Smooth muscle cell (in vitro differentiated cells): ENCODE measurements around the gene NAA10. TPM values are rescaled to one million over a fixed set of nuclear protein-coding genes. Genes with fewer than 3 reads are reported as not detected.

Experiments used
- DNase-seq: peaks from one replicate; lab custom pipeline; 2025; ENCODE audit not compliant: unreplicated experiment; lab: John Stamatoyannopoulos, UW
- H2AFZ ChIP-seq: fragments of 200-600 bp; sonication (generic); 2 replicates; pipeline ENCODE4 v1.6.0; 2016; ENCODE audit warnings: antibody characterized with exemption, low read depth, mild to moderate bottlenecking
- H3F3A ChIP-seq: fragments of 200-600 bp; sonication (generic); 2 replicates; pipeline ENCODE4 v1.6.0; 2017; ENCODE audit warnings: antibody characterized with exemption, low read depth
- H3K27ac ChIP-seq: fragments of 200-600 bp; sonication (generic); 2 replicates; pipeline ENCODE4 v1.5.1; 2016; ENCODE audit warnings: low read depth, mild to moderate bottlenecking
- H3K27me3 ChIP-seq: fragments of 200-600 bp; sonication (generic); 2 replicates; pipeline ENCODE4 v1.6.1; 2016; ENCODE audit warnings: low read depth, mild to moderate bottlenecking
- H3K36me3 ChIP-seq: fragments of 200-600 bp; sonication (generic); 2 replicates; pipeline ENCODE4 v1.5.1; 2016; ENCODE audit warnings: low read depth
- H3K4me1 ChIP-seq: fragments of 200-600 bp; sonication (generic); 2 replicates; pipeline ENCODE4 v1.5.1; 2016; ENCODE audit warnings: low read depth
- H3K4me2 ChIP-seq: fragments of 200-600 bp; sonication (generic); 2 replicates; pipeline ENCODE4 v1.6.0; 2016; ENCODE audit warnings: mild to moderate bottlenecking
- H3K4me3 ChIP-seq: fragments of 200-600 bp; sonication (generic); 2 replicates; pipeline ENCODE4 v1.5.1; 2016; ENCODE audit warnings: mild to moderate bottlenecking
- H3K79me2 ChIP-seq: fragments of 200-600 bp; sonication (generic); 2 replicates; pipeline ENCODE4 v1.6.0; 2016; ENCODE audit warnings: low read depth, mild to moderate bottlenecking
- H3K9ac ChIP-seq: fragments of 200-600 bp; sonication (generic); 2 replicates; pipeline ENCODE4 v1.6.0; 2016; ENCODE audit warnings: low read depth
- H3K9me3 ChIP-seq: fragments of 200-600 bp; sonication (generic); replicated peaks from 2 replicates; pipeline ENCODE4 v1.5.1; 2016; ENCODE audit warnings: low read depth
- H4K20me1 ChIP-seq: fragments of 200-600 bp; sonication (generic); 2 replicates; pipeline ENCODE4 v1.6.0; 2016; ENCODE audit warnings: low read depth
- CTCF ChIP-seq: fragments of 200-600 bp; sonication (generic); IDR thresholded peaks from 2 replicates; pipeline ENCODE4 v1.5.1; 2017; ENCODE audit warnings: borderline replicate concordance, mild to moderate bottlenecking, antibody characterized with exemption; ENCODE audit not compliant: insufficient read depth, poor library complexity, severe bottlenecking
- WGBS: methylation state at CpG from one replicate; pipeline ENCODE4 v1.1.7; 2016; ENCODE audit warnings: low lambda C conversion rate; 5-methylcytosine and 5-hydroxymethylcytosine counted together
- polyA plus RNA-seq: library from polyadenylated mRNA; unstranded; fragments of >200 nt; fragmentation: Nextera tagmentation; extraction: Ambion mirVana; gene quantifications from 2 replicates; pipeline ENCODE4 v1.2.1, GENCODE V29; 2016
- total RNA-seq: library from RNA; depleted of rRNA; stranded (reverse); fragments of >200 nt; gene quantifications from 2 replicates; pipeline ENCODE4 v1.2.3, GENCODE V29; 2014

The NAA10 gene
- total and polyA plus RNA-seq, 2 experiments from 2014 or later, result 81.2 to 124 TPM

GRCh38 chrX:153921070-153921469 is 13.8 kb downstream of the NAA10 start:
- 89% methylated on average over 16 of the region's 16 CpGs for WGBS
- H2AFZ ChIP-seq, result no peak overlapping the region
- no peak for TF ChIP-seq CTCF
- H3K4me2 ChIP-seq, result no peak overlapping the region
- no peaks in the 10 kb centered on the region for H4K20me1 ChIP-seq
- no peak for DNase-seq
- H3F3A ChIP-seq, result no peaks in the 10 kb centered on the region
- H3K27me3 ChIP-seq, result no peaks in the 10 kb centered on the region
- H3K4me3 ChIP-seq, result no peak overlapping the region
- no peak overlapping the region for H3K9ac ChIP-seq
- no peaks in the 10 kb centered on the region for H3K36me3 ChIP-seq
- H3K9me3 ChIP-seq, result no peaks in the 10 kb centered on the region
- H3K27ac ChIP-seq, result no peak overlapping the region
- no peaks in the 10 kb centered on the region for H3K79me2 ChIP-seq
- no peaks in the 10 kb centered on the region for H3K4me1 ChIP-seq

GRCh38 chrX:153920546-153920945 is 14.3 kb downstream of the NAA10 start:
- no peaks in the 10 kb centered on the region for H3K36me3 ChIP-seq
- no peaks in the 10 kb centered on the region for H3K4me1 ChIP-seq
- H3K27ac ChIP-seq, result no peak overlapping the region
- H2AFZ ChIP-seq, result no peak overlapping the region
- no peaks in the 10 kb centered on the region for H3K27me3 ChIP-seq
- no peaks in the 10 kb centered on the region for H4K20me1 ChIP-seq
- H3K4me3 ChIP-seq, result no peak overlapping the region
- WGBS, result 91% methylated on average over 14 of the region's 14 CpGs
- H3K4me2 ChIP-seq, result no peak overlapping the region
- no peaks in the 10 kb centered on the region for H3K9me3 ChIP-seq
- no peak for TF ChIP-seq CTCF
- no peak for DNase-seq
- no peaks in the 10 kb centered on the region for H3F3A ChIP-seq
- no peaks in the 10 kb centered on the region for H3K79me2 ChIP-seq
- no peak overlapping the region for H3K9ac ChIP-seq

GRCh38 chrX:153919281-153919680 is 15.6 kb downstream of the NAA10 start:
- no peak for DNase-seq
- H3K27me3 ChIP-seq, result no peaks in the 10 kb centered on the region
- no peak overlapping the region for H3K4me2 ChIP-seq
- no peaks in the 10 kb centered on the region for H3F3A ChIP-seq
- no peak for TF ChIP-seq CTCF
- H4K20me1 ChIP-seq, result no peaks in the 10 kb centered on the region
- H3K36me3 ChIP-seq, result no peaks in the 10 kb centered on the region
- H3K4me1 ChIP-seq, result no peaks in the 10 kb centered on the region
- H3K4me3 ChIP-seq, result no peak overlapping the region
- H2AFZ ChIP-seq, result no peak overlapping the region
- no peak overlapping the region for H3K9ac ChIP-seq
- WGBS, result 87% methylated on average over 13 of the region's 13 CpGs
- H3K9me3 ChIP-seq, result no peaks in the 10 kb centered on the region
- H3K79me2 ChIP-seq, result no peaks in the 10 kb centered on the region
- H3K27ac ChIP-seq, result no peak overlapping the region

- no peaks in the 10 kb centered on the region for H3K9me3 ChIP-seq
- H4K20me1 ChIP-seq, result no peaks in the 10 kb centered on the region
- H3K4me3 ChIP-seq, result no peak overlapping the region
- WGBS, result 81% methylated on average over 6 of the region's 6 CpGs
- H3K27ac ChIP-seq, result no peak overlapping the region
- no peaks in the 10 kb centered on the region for H3K27me3 ChIP-seq
- H3K79me2 ChIP-seq, result no peaks in the 10 kb centered on the region
- no peak overlapping the region for H2AFZ ChIP-seq
- no peak for TF ChIP-seq CTCF
- DNase-seq, result no peak
- no peak overlapping the region for H3K4me2 ChIP-seq
- H3K9ac ChIP-seq, result no peak overlapping the region
- H3F3A ChIP-seq, result no peaks in the 10 kb centered on the region
- H3K4me1 ChIP-seq, result no peaks in the 10 kb centered on the region
- H3K36me3 ChIP-seq, result no peaks in the 10 kb centered on the region
These were observed 17.0 kb downstream of the NAA10 start for GRCh38 chrX:153917869-153918268.
